ENCODE measurements around the gene TERC. TPM values are rescaled to one million over a fixed set of nuclear protein-coding genes. Genes with fewer than 3 reads are reported as not detected.
A peak's percentile ranks its signal among the peaks of the same experiment; 100 is the strongest.

TERC gene
- total RNA-seq, 6 experiments from 2014 or later = 9.7 to 24.5 (median 13.3) TPM

- Mint-ChIP-seq H3K9me3 (no peaks in the 10 kb centered on the region), H3K36me3 (ENCODE audit: low read depth) (peaks cover 41% of the 10 kb centered on the region), H3K4me3 (no peak overlapping the region), H3K4me1 (ENCODE audit: low read depth) (peaks cover 16% of the 10 kb centered on the region), H3K27me3 (ENCODE audit: insufficient read depth) (no peaks in the 10 kb centered on the region; the same call in 1 of the 2 replicates), H3K27ac (no peak overlapping the region)
- TF ChIP-seq CTCF (IDR thresholded peaks at IDR 0.05) = no peak
- DNase-seq = no peak
Measured at GRCh38 chr3:169790219-169790618, 25.4 kb upstream of the TERC start.

- no peaks in the 10 kb centered on the region for H3K9me3 Mint-ChIP-seq
- no peak for TF ChIP-seq CTCF (IDR thresholded peaks at IDR 0.05)
- H3K27me3 Mint-ChIP-seq (ENCODE audit: insufficient read depth) = no peaks in the 10 kb centered on the region; the same call in 1 of the 2 replicates
- DNase-seq = no peak
- H3K4me1 Mint-ChIP-seq (ENCODE audit: low read depth) = peaks cover 16% of the 10 kb centered on the region
- H3K36me3 Mint-ChIP-seq (ENCODE audit: low read depth) = peaks cover 39% of the 10 kb centered on the region
- H3K27ac Mint-ChIP-seq = no peak overlapping the region
- H3K4me3 Mint-ChIP-seq = no peak overlapping the region
Measured at GRCh38 chr3:169787791-169788190, 22.9 kb upstream of the TERC start.

GRCh38 chr3:169787120-169787519 lies 22.3 kb upstream of the TERC start:
- no peaks in the 10 kb centered on the region for H3K9me3 Mint-ChIP-seq
- H3K27me3 Mint-ChIP-seq (ENCODE audit: insufficient read depth) = no peaks in the 10 kb centered on the region; the same call in 1 of the 2 replicates
- no peak for DNase-seq
- peaks cover 16% of the 10 kb centered on the region for H3K4me1 Mint-ChIP-seq (ENCODE audit: low read depth)
- no peak for TF ChIP-seq CTCF (IDR thresholded peaks at IDR 0.05)
- H3K36me3 Mint-ChIP-seq (ENCODE audit: low read depth) = peaks cover 33% of the 10 kb centered on the region
- no peak overlapping the region for H3K27ac Mint-ChIP-seq
- H3K4me3 Mint-ChIP-seq = no peak overlapping the region

- no peaks in the 10 kb centered on the region for H3K27me3 Mint-ChIP-seq (ENCODE audit: insufficient read depth)
- H3K4me3 Mint-ChIP-seq = no peak overlapping the region
- H3K27ac Mint-ChIP-seq = 0 out of 2 replicates have a peak overlapping the region, but pooled peaks have one; percentile 6
- DNase-seq = no peak
- no peaks in the 10 kb centered on the region for H3K9me3 Mint-ChIP-seq
- H3K4me1 Mint-ChIP-seq (ENCODE audit: low read depth) = peaks cover under 1% of the 10 kb centered on the region
- peaks cover 43% of the 10 kb centered on the region for H3K36me3 Mint-ChIP-seq (ENCODE audit: low read depth)
- TF ChIP-seq CTCF (IDR thresholded peaks at IDR 0.05) = no peak
Measured at GRCh38 chr3:169781209-169781855, 16.5 kb upstream of the TERC start.

- Mint-ChIP-seq H3K4me1 (ENCODE audit: low read depth) (peaks cover 6% of the 10 kb centered on the region), H3K27ac (no peak overlapping the region), H3K9me3 (no peaks in the 10 kb centered on the region), H3K36me3 (ENCODE audit: low read depth) (peaks cover 38% of the 10 kb centered on the region), H3K27me3 (ENCODE audit: insufficient read depth) (no peaks in the 10 kb centered on the region), H3K4me3 (no peak overlapping the region)
- DNase-seq = no peak
- TF ChIP-seq CTCF (IDR thresholded peaks at IDR 0.05) = no peak
Measured at GRCh38 chr3:169780742-169781141, 15.9 kb upstream of the TERC start.

All from HFFc6 (cell line).